Vagina (tissue), 2 donors: ENCODE data around the gene SMCHD1.

Experiments used
- POLR2A ChIP-seq, 2 donors: fragments of 450-650 bp; IDR thresholded peaks; one replicate each; pipeline ENCODE4 v1.6.1; 2017; ENCODE audit warnings: antibody characterized with exemption in 2 of 2, mild to moderate bottlenecking in 2 of 2, moderate library complexity in 2 of 2
- POLR2AphosphoS5 ChIP-seq, 2 donors: sonication (generic); formaldehyde crosslinking; IDR thresholded peaks; one replicate each; pipeline ENCODE4 v1.9.0; 2017; ENCODE audit warnings: antibody characterized with exemption in 2 of 2, mild to moderate bottlenecking in 2 of 2, low read depth in 1 of 2; ENCODE audit not compliant: insufficient read depth in 1 of 2
- TF ChIP-seq, protein P1 (sequence below), 3 experiments: fragments of 450-650 bp in 2 of 3; fragments of 200-600 bp in 1 of 3; sonication (generic) in 1 of 3; IDR thresholded peaks; one replicate each; pipeline ENCODE4 v1.5.1; 2017 to 2019; ENCODE audit warnings: antibody characterized with exemption in 3 of 3, mild to moderate bottlenecking in 2 of 3, moderate library complexity in 2 of 3

DNA sequence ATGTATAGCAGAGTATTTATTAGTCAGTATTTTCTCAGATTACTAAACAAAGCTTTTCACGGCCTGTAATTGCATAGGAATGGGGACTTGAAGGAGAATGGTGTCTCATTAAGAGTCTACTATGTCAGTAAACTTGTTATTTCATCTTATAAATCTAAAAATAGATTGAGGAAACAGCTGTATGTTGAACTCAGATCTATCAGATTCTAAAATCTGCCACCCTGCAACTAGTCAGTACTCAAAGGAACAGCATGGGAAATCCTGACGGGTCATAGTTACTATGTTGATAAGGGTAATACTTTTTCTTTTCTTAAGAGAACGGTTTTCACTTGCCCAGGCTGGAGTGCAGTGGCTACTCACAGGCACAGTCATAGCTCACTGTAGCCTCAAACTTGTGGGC lies 121.1 kb downstream of the SMCHD1 start:
- TF ChIP-seq POLR2A (IDR thresholded peaks at IDR 0.05) = no peak
- TF ChIP-seq, protein P1, sequence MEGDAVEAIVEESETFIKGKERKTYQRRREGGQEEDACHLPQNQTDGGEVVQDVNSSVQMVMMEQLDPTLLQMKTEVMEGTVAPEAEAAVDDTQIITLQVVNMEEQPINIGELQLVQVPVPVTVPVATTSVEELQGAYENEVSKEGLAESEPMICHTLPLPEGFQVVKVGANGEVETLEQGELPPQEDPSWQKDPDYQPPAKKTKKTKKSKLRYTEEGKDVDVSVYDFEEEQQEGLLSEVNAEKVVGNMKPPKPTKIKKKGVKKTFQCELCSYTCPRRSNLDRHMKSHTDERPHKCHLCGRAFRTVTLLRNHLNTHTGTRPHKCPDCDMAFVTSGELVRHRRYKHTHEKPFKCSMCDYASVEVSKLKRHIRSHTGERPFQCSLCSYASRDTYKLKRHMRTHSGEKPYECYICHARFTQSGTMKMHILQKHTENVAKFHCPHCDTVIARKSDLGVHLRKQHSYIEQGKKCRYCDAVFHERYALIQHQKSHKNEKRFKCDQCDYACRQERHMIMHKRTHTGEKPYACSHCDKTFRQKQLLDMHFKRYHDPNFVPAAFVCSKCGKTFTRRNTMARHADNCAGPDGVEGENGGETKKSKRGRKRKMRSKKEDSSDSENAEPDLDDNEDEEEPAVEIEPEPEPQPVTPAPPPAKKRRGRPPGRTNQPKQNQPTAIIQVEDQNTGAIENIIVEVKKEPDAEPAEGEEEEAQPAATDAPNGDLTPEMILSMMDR (IDR thresholded peaks at IDR 0.05) = no peak
- no peak for TF ChIP-seq POLR2AphosphoS5 (IDR thresholded peaks at IDR 0.05; ENCODE audit: insufficient read depth in 1 of 2, low read depth in 1 of 2)
